OCI-LY7 (cell line): ENCODE measurements around the gene VARS2. TPM values are rescaled to one million over a fixed set of nuclear protein-coding genes. Genes with fewer than 3 reads are reported as not detected.
A peak's percentile ranks its signal among the peaks of the same experiment; 100 is the strongest.
"Not testable (repeated sequence)": the region's sequence is repeated elsewhere in the genome, so short reads cannot be mapped to it uniquely, and the experiment has no call there.

ENCODE experiments used
- BruUV-seq: library from RNA; stranded (reverse); fragments of 400-500 nt; replicated peaks from 2 replicates; lab custom pipeline; 2021; lab: Mats Ljungman, UMichigan
- CTCF ChIA-PET: fragments of 300-600 bp; sonication (Branson Sonifier 250); formaldehyde crosslinking; loops from one replicate; lab custom pipeline; 2022; ENCODE audit warnings: antibody characterized with exemption; ENCODE audit not compliant: unreplicated experiment; lab: Charles Lee
- POLR2A ChIA-PET: fragments of 300-600 bp; sonication (Branson Sonifier 250); formaldehyde crosslinking; loops from one replicate; lab custom pipeline; 2022; ENCODE audit warnings: antibody characterized with exemption; lab: Charles Lee
- DNase-seq: peaks from one replicate; pipeline ENCODE4 v3.0.0-alpha.2; 2015; ENCODE audit warnings: low spot score
- H2AFZ ChIP-seq: fragments of 200-600 bp; sonication (generic), shearing (Covaris generic); 2 replicates; pipeline ENCODE4 v1.6.1; 2014; ENCODE audit warnings: mild to moderate bottlenecking, antibody characterized with exemption, low read length, moderate library complexity
- H3K27ac ChIP-seq: fragments of 200-600 bp; sonication (generic); 2 replicates; pipeline ENCODE4 v1.5.1; 2014; ENCODE audit warnings: mixed run types, low read depth, mild to moderate bottlenecking, moderate library complexity, low read length, inconsistent platforms; ENCODE audit not compliant: poor library complexity, severe bottlenecking
- H3K36me3 ChIP-seq: fragments of 200-600 bp; sonication (generic); 2 replicates; pipeline ENCODE4 v1.6.1; 2014; ENCODE audit warnings: mild to moderate bottlenecking, antibody characterized with exemption, low read length, moderate library complexity, mixed read lengths; ENCODE audit not compliant: insufficient read depth
- H3K4me1 ChIP-seq: fragments of 200-600 bp; sonication (generic); 2 replicates; pipeline ENCODE4 v1.5.1; 2014; ENCODE audit warnings: mild to moderate bottlenecking, low read length; ENCODE audit not compliant: insufficient read depth, poor library complexity, severe bottlenecking
- H3K4me2 ChIP-seq: fragments of 200-600 bp; sonication (generic); 2 replicates; pipeline ENCODE4 v1.6.1; 2014; ENCODE audit warnings: mild to moderate bottlenecking, low read length
- H3K4me3 ChIP-seq: fragments of 200-600 bp; sonication (generic); 2 replicates; pipeline ENCODE4 v1.5.1; 2014; ENCODE audit warnings: mild to moderate bottlenecking, low read depth, low read length; ENCODE audit not compliant: poor library complexity, severe bottlenecking
- H3K79me2 ChIP-seq: fragments of 200-600 bp; sonication (generic); 2 replicates; pipeline ENCODE4 v1.6.1; 2016; ENCODE audit warnings: low read depth, mild to moderate bottlenecking, low read length, moderate library complexity, mixed read lengths; ENCODE audit not compliant: insufficient read depth
- H3K9me2 ChIP-seq: fragments of 200-600 bp; sonication (generic); 2 replicates; pipeline ENCODE4 v1.6.1; 2016; ENCODE audit warnings: mild to moderate bottlenecking, low read length, mixed read lengths; ENCODE audit not compliant: insufficient read depth
- H3K9me3 ChIP-seq: fragments of 200-600 bp; sonication (generic); 2 replicates; pipeline ENCODE4 v1.6.1; 2014; ENCODE audit warnings: mild to moderate bottlenecking, mixed run types, low read length, mixed read lengths
- H4K20me1 ChIP-seq: fragments of 200-600 bp; sonication (generic); 2 replicates; pipeline ENCODE4 v1.6.1; 2014; ENCODE audit warnings: mild to moderate bottlenecking, antibody characterized with exemption, low read length, moderate library complexity, mixed read lengths; ENCODE audit not compliant: insufficient read depth
- CTCF ChIP-seq: fragments of 200-600 bp; sonication (generic); conservative IDR thresholded peaks from 2 replicates; pipeline ENCODE4 v1.5.1; 2014; ENCODE audit warnings: mild to moderate bottlenecking, antibody characterized with exemption, low read length, moderate library complexity, mixed read lengths
- EZH2phosphoT487 ChIP-seq: fragments of 200-600 bp; sonication (generic); IDR thresholded peaks from 2 replicates; pipeline ENCODE4 v1.6.1; 2018; ENCODE audit warnings: low read depth, borderline replicate concordance, mild to moderate bottlenecking, mixed run types, antibody characterized with exemption, low read length, moderate library complexity, mixed read lengths
- intact Hi-C: fragments of 100-400 bp; cut with micrococcal nuclease; formaldehyde crosslinking; loops from one replicate; pipeline ENCODE4 v1.10.0; 2022; ENCODE audit not compliant: unreplicated experiment
- total RNA-seq, 2 experiments: library from RNA; depleted of rRNA in 1 of 2; stranded (reverse); fragments of >200 nt in 1 of 2; shearing (Covaris generic) in 1 of 2; gene quantifications; 2 replicates each; pipeline ENCODE4 v1.2.3, GENCODE V29; 2014 to 2022

VARS2 gene
- total RNA-seq, 2 experiments from 2014 or later, result 81.8 to 98.9 TPM

GRCh38 chr6:30903236-30903635 is 10.8 kb upstream of the VARS2 start:
- Histone ChIP-seq H3K79me2 (peaks cover 2% of the 10 kb centered on the region; the same call in 1 of the 2 replicates), H3K27ac (peak overlapping the region; percentile 8), H2AFZ (peak overlapping the region; percentile 81; the same call in 1 of the 2 replicates), H3K4me3 (no peak overlapping the region), H3K36me3 (peaks cover 7% of the 10 kb centered on the region; the same call in 1 of the 2 replicates), H4K20me1 (no peaks in the 10 kb centered on the region), H3K9me2 (no peaks in the 10 kb centered on the region), H3K4me2 (peak overlapping the region; percentile 21), H3K9me3 (no peaks in the 10 kb centered on the region), H3K4me1 (peaks cover 18% of the 10 kb centered on the region)
- intact Hi-C loops, result no loop called here
- CTCF ChIA-PET, result no interaction called here
- TF ChIP-seq EZH2phosphoT487 (no peak), CTCF (no peak)
- BruUV-seq, result no TSS peak
- POLR2A ChIA-PET, result interaction anchor here (1.7 kb wide), 1 partner anchor 9 kb away, joined by 4 read pairs; no protein-coding TSS in a partner anchor
- peak; percentile 30 for DNase-seq

GRCh38 chr6:30907290-30907757 is 6.7 kb upstream of the VARS2 start:
- BruUV-seq, H3K9me2 ChIP-seq, CTCF ChIA-PET: not testable (repeated sequence)

GRCh38 chr6:30907758-30908591 is 6.1 kb upstream of the VARS2 start, which contains the start of gene GTF2H4:
TSS of gene GTF2H4 (plus strand) at chr6:30908207.
- BruUV-seq, result no TSS peak
- peaks cover 11% of the 10 kb centered on the region; the same call in 1 of the 2 replicates for H3K79me2 ChIP-seq
- H2AFZ ChIP-seq, result peak within 1 kb of the TSS; percentile 89
- CTCF ChIA-PET, result no interaction called here
- H3K27ac ChIP-seq, result peak within 1 kb of the TSS; percentile 15
- no peaks in the 10 kb centered on the region for H3K9me2 ChIP-seq
- H3K4me1 ChIP-seq, result peaks cover 17% of the 10 kb centered on the region
- peak within 1 kb of the TSS; percentile 91 for H3K4me3 ChIP-seq
- peaks cover 30% of the 10 kb centered on the region; the same call in 1 of the 2 replicates for H3K36me3 ChIP-seq
- no peaks in the 10 kb centered on the region for H3K9me3 ChIP-seq
- TF ChIP-seq CTCF (no peak), EZH2phosphoT487 (no peak)
- intact Hi-C loops, result loop anchor here (5.0 kb wide), 1 partner anchor 351 kb away; the partner anchor contains the start of genes GNL1 and PRR3
- POLR2A ChIA-PET, result interaction anchor here (0.6 to 3.0 kb wide), 5 partner anchors 13 to 186 kb away, joined by 3 to 15 read pairs (median 3); no protein-coding TSS in a partner anchor
- no peaks in the 10 kb centered on the region for H4K20me1 ChIP-seq
- H3K4me2 ChIP-seq, result peak within 1 kb of the TSS; percentile 96
- DNase-seq, result peak; percentile 98

More at GRCh38 chr6:30907290-30907757, 6.7 kb upstream of the VARS2 start:
- Histone ChIP-seq H3K4me3 (peak overlapping the region; percentile 91), H3K36me3 (peaks cover 24% of the 10 kb centered on the region; the same call in 1 of the 2 replicates), H3K4me2 (peak overlapping the region; percentile 46), H2AFZ (peak overlapping the region; percentile 47; the same call in 1 of the 2 replicates), H3K79me2 (peaks cover 11% of the 10 kb centered on the region; the same call in 1 of the 2 replicates), H3K4me1 (peaks cover 24% of the 10 kb centered on the region)
- DNase-seq, H3K27ac ChIP-seq, H4K20me1 ChIP-seq, H3K9me3 ChIP-seq: not testable (repeated sequence)
- POLR2A ChIA-PET, result interaction anchor here (0.6 to 3.0 kb wide), 6 partner anchors 12 to 186 kb away, joined by 3 to 15 read pairs (median 4); no protein-coding TSS in a partner anchor
- intact Hi-C loops, result loop anchor here (5.0 kb wide), 1 partner anchor 350 kb away; the partner anchor contains the start of genes GNL1 and PRR3
